GM12878 (cell line): ENCODE results near the gene CFAP45. TPM values are rescaled to one million over a fixed set of nuclear protein-coding genes. Genes with fewer than 3 reads are reported as not detected.

Source experiments
- ATAC-seq: fragments of 200-7000 bp; cut with Tn5 transposase; 3 replicates; pipeline ENCODE4 v1.9.1; 2020; ENCODE audit warnings: mild to moderate bottlenecking, moderate library complexity
- BruUV-seq: library from RNA; stranded (reverse); fragments of 400-500 nt; replicated peaks from 2 replicates; lab custom pipeline; 2021; lab: Mats Ljungman, UMichigan
- CTCF ChIA-PET: fragments of 300-600 bp; sonication (Branson Sonifier 250); formaldehyde crosslinking; extraction: SDS; loops from one replicate; lab custom pipeline; 2021; ENCODE audit warnings: inconsistent platforms; lab: Yijun Ruan, JAX
- POLR2A ChIA-PET: fragments of 350-600 bp; formaldehyde crosslinking; extraction: SDS; loops from one replicate; lab custom pipeline; 2021; ENCODE audit warnings: inconsistent platforms; lab: Charles Lee
- RAD21 ChIA-PET: fragments of 300-600 bp; sonication (Branson Sonifier 250); formaldehyde crosslinking; loops from one replicate; lab custom pipeline; 2023; ENCODE audit warnings: antibody characterized with exemption; ENCODE audit not compliant: unreplicated experiment; lab: Charles Lee
- SMC1A ChIA-PET: fragments of 300-600 bp; sonication (Branson Sonifier 250); formaldehyde crosslinking; loops from one replicate; lab custom pipeline; 2023; ENCODE audit not compliant: unreplicated experiment, uncharacterized antibody; lab: Charles Lee
- DNase-seq: peaks from one replicate; pipeline ENCODE4 v3.0.0-alpha.2; 2011; ENCODE audit warnings: low read depth, low spot score
- FAIRE-seq: peaks from 3 replicates; lab custom pipeline; 2011; peaks lifted over from hg19 to GRCh38; lab: Jason Lieb, UNC
- H2AFZ ChIP-seq: 2 replicates; pipeline ENCODE4 v1.6.0; 2011; ENCODE audit warnings: low read depth, low read length, control low read depth; ENCODE audit not compliant: control insufficient read depth
- H3K27ac ChIP-seq: 2 replicates; pipeline ENCODE4 v1.5.1; 2011; ENCODE audit warnings: control low read depth; ENCODE audit not compliant: control insufficient read depth, insufficient read depth
- H3K27me3 ChIP-seq, 2 experiments: replicated peaks in 1 of 2; 2 replicates each; pipeline versions ENCODE4 v1.6.0 to v1.6.1; 2011; ENCODE audit warnings: low read length in 1 of 2; ENCODE audit not compliant: control insufficient read depth in 2 of 2, insufficient read depth in 2 of 2
- H3K36me3 ChIP-seq, 2 experiments: 2 replicates each; pipeline ENCODE4 v1.5.1; 2011; ENCODE audit warnings: low read length in 1 of 2; ENCODE audit not compliant: control insufficient read depth in 2 of 2, insufficient read depth in 2 of 2
- H3K4me1 ChIP-seq: 2 replicates; pipeline ENCODE4 v1.6.1; 2011; ENCODE audit warnings: mild to moderate bottlenecking, low read length, moderate library complexity, mixed read lengths; ENCODE audit not compliant: control insufficient read depth, insufficient read depth
- H3K4me2 ChIP-seq: 2 replicates; pipeline ENCODE4 v1.6.0; 2011; ENCODE audit warnings: control low read depth; ENCODE audit not compliant: control insufficient read depth, insufficient read depth
- H3K4me3 ChIP-seq: fragments of 200-600 bp; sonication (generic); 2 replicates; pipeline ENCODE4 v1.5.1; 2016
- H3K79me2 ChIP-seq: 2 replicates; pipeline ENCODE4 v1.6.0; 2011; ENCODE audit warnings: low read length; ENCODE audit not compliant: control insufficient read depth, insufficient read depth
- H3K9ac ChIP-seq: 2 replicates; pipeline ENCODE4 v1.8.0; 2011; ENCODE audit warnings: low read length, control low read depth, mixed read lengths; ENCODE audit not compliant: control insufficient read depth, insufficient read depth
- H3K9me3 ChIP-seq: replicated peaks from 3 replicates; pipeline ENCODE4 v1.5.1; 2011; ENCODE audit warnings: mild to moderate bottlenecking, low read length; ENCODE audit not compliant: control insufficient read depth, insufficient read depth
- H4K20me1 ChIP-seq: 2 replicates; pipeline ENCODE4 v1.6.0; 2011; ENCODE audit not compliant: control insufficient read depth, insufficient read depth
- GABPA ChIP-seq: IDR thresholded peaks from 2 replicates; pipeline ENCODE4 v1.6.1; 2014; ENCODE audit warnings: antibody characterized with exemption, low read depth, mild to moderate bottlenecking, inconsistent platforms
- GATAD2B ChIP-seq: fragments of 450-650 bp; conservative IDR thresholded peaks from 2 replicates; pipeline ENCODE4 v1.6.1; 2017; ENCODE audit warnings: low read depth, mild to moderate bottlenecking, moderate library complexity
- HDAC6 ChIP-seq: fragments of 200-600 bp; sonication (generic); IDR thresholded peaks from one replicate; pipeline ENCODE4 v1.8.0; 2017; ENCODE audit warnings: antibody characterized with exemption; ENCODE audit not compliant: unreplicated experiment
- PML ChIP-seq: IDR thresholded peaks from 2 replicates; pipeline ENCODE4 v1.6.1; 2012; ENCODE audit warnings: low read length, inconsistent platforms
- TCF12 ChIP-seq: IDR thresholded peaks from 2 replicates; pipeline ENCODE4 v1.6.1; 2011; ENCODE audit warnings: low read depth, mild to moderate bottlenecking, low read length
- ZNF217 ChIP-seq: fragments of 450-650 bp; IDR thresholded peaks from 2 replicates; pipeline ENCODE4 v1.6.1; 2017; ENCODE audit warnings: antibody characterized with exemption, mild to moderate bottlenecking
- ZNF274 ChIP-seq: IDR thresholded peaks from one replicate; pipeline ENCODE4 v1.8.0; 2011; ENCODE audit not compliant: insufficient read length, insufficient read depth
- WGBS: methylation state at CpG from one replicate; pipeline ENCODE4 v1.1.6; 2016; ENCODE audit warnings: low lambda C conversion rate; ENCODE audit not compliant: insufficient replicate concordance, insufficient coverage; ENCODE audit errors: missing lambda C conversion rate; 5-methylcytosine and 5-hydroxymethylcytosine counted together
- in situ Hi-C: fragments of 300-500 bp; cut with MboI; formaldehyde crosslinking; loops from 9 replicates; pipeline ENCODE4 v1.14.3; 2018; ENCODE audit warnings: mixed read lengths
- intact Hi-C: fragments of 100-400 bp; cut with micrococcal nuclease; formaldehyde crosslinking; loops from one replicate; pipeline ENCODE4 v1.14.2; 2022; ENCODE audit not compliant: unreplicated experiment
- polyA plus RNA-seq, 11 experiments: library from polyadenylated mRNA; depleted of rRNA in 4 of 11; unstranded in 6 of 11; stranded (reverse) in 5 of 11; fragments of >200 nt; fragmentation: Nextera tagmentation in 4 of 11; fragmentation: Illumina TruSeq in 1 of 11; extraction: Ambion mirVana in 4 of 11; extraction: Trizol in 1 of 11; gene quantifications; 1 replicate in 1 of 11; 2 replicates in 10 of 11; pipeline versions ENCODE4 v1.2.1 to v1.2.3, GENCODE V29; 2011 to 2016; ENCODE audit warnings: inconsistent platforms in 2 of 11, missing spikeins in 2 of 11, low read depth in 1 of 11
- total RNA-seq, 4 experiments: library from RNA; depleted of rRNA in 3 of 4; stranded (reverse); fragments of >200 nt in 3 of 4; fragmentation: Illumina TruSeq in 1 of 4; extraction: Trizol in 1 of 4; gene quantifications; 2 replicates each; pipeline versions ENCODE4 v1.2.1 to v1.2.3, GENCODE V29; 2013 to 2021
- TF ChIP-seq, protein P1 (sequence below): fragments of 450-650 bp; IDR thresholded peaks from 2 replicates; pipeline ENCODE4 v1.6.1; 2017; ENCODE audit warnings: mild to moderate bottlenecking, moderate library complexity
- TF ChIP-seq, protein P2 (sequence below): IDR thresholded peaks from 2 replicates; pipeline ENCODE4 v1.6.1; 2012; ENCODE audit warnings: low read depth, low read length, improper control_type of control experiment

The CFAP45 gene
- total and polyA plus RNA-seq, 10 of the 15 experiments (the other 5 are each of a cell fraction or from before 2014, with no cell fraction given) = 0.43 to 0.91 (median 0.67) TPM

DNA sequence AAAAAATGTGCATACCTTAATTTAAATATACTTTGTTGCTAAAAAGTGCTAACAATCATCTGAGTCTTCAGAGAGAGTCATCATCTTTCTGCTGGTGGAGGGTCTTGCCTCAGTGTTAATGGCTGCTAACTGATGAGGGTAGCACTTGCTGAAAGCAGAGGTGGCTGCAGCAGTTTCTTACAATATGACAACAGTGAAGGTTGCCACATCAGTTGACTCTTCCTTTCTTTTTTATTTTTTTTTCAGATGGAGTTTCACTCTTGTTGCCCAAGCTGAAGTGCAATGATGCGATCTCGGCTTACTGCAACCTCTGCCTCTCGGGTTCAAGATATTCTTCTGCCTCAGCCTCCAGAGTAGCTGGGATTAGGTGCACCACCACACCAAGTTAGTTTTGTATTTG is 2.6 kb upstream of the CFAP45 start:
- in situ Hi-C loops = no loop called here
- H2AFZ ChIP-seq = no peak overlapping the region
- TF ChIP-seq ZNF217 (no peak), GABPA (no peak)
- TF ChIP-seq, all 136 proteins: peak for 0
- intact Hi-C loops = no loop called here
- ChIA-PET POLR2A (interaction anchor here (0.7 kb wide), 1 partner anchor 49 kb away, joined by 4 read pairs; no protein-coding TSS in a partner anchor), RAD21 (no interaction called here), CTCF (interaction anchor here (2.3 to 8.9 kb wide), 2 partner anchors 11 to 103 kb away, joined by 9 to 68 read pairs; no protein-coding TSS in a partner anchor), SMC1A (no interaction called here)
- Histone ChIP-seq H3K27ac (no peak overlapping the region), H3K27me3 (no peaks in the 10 kb centered on the region), H3K4me2 (no peak overlapping the region), H3K36me3 (no peaks in the 10 kb centered on the region), H3K9ac (no peak overlapping the region), H3K9me3 (no peaks in the 10 kb centered on the region; the same call in 2 of the 3 replicates), H3K79me2 (no peaks in the 10 kb centered on the region), H4K20me1 (no peaks in the 10 kb centered on the region), H3K4me3 (no peak overlapping the region), H3K4me1 (no peaks in the 10 kb centered on the region)
- BruUV-seq = no TSS peak
- ATAC-seq (no peak), FAIRE-seq (no peak), DNase-seq (no peak)
- 77% methylated on average over 3 of the region's 3 CpGs for WGBS

DNA sequence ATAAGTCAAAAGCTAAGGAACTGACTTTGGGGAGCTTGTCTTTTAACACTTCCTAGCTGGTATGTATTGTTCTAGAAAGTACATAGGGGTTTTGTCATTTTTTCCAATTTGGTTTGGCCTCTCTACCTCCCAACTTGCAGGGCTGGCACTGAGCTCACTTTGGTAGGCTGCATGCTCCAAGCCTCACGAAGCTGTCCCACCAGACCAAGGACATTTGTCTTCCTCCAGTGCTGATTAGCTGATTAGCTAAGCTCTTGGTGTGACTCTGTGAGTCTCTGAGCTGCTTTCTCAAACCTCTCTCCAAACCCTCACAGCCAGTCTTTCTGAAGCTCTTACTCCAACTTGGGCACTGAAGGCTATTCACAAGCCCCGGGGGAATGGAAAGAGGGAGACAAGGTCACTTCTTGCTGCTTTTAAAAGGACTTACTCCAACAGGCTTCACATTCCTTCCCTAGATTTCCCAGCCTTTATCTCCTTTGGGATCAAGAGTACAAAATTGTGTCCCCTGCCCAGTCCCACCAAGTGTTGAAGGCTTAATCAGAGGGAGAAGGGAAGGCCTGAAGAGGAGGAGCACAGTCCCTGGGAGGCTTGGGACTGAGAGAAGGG is 893 bp upstream of the CFAP45 start:
- in situ Hi-C loops = no loop called here
- FAIRE-seq = no peak
- no peak for TF ChIP-seq PML
- no peak for TF ChIP-seq GATAD2B
- no peak for TF ChIP-seq TCF12
- TF ChIP-seq HDAC6 = no peak
- TF ChIP-seq ZNF274 = no peak
- TF ChIP-seq, protein P1, sequence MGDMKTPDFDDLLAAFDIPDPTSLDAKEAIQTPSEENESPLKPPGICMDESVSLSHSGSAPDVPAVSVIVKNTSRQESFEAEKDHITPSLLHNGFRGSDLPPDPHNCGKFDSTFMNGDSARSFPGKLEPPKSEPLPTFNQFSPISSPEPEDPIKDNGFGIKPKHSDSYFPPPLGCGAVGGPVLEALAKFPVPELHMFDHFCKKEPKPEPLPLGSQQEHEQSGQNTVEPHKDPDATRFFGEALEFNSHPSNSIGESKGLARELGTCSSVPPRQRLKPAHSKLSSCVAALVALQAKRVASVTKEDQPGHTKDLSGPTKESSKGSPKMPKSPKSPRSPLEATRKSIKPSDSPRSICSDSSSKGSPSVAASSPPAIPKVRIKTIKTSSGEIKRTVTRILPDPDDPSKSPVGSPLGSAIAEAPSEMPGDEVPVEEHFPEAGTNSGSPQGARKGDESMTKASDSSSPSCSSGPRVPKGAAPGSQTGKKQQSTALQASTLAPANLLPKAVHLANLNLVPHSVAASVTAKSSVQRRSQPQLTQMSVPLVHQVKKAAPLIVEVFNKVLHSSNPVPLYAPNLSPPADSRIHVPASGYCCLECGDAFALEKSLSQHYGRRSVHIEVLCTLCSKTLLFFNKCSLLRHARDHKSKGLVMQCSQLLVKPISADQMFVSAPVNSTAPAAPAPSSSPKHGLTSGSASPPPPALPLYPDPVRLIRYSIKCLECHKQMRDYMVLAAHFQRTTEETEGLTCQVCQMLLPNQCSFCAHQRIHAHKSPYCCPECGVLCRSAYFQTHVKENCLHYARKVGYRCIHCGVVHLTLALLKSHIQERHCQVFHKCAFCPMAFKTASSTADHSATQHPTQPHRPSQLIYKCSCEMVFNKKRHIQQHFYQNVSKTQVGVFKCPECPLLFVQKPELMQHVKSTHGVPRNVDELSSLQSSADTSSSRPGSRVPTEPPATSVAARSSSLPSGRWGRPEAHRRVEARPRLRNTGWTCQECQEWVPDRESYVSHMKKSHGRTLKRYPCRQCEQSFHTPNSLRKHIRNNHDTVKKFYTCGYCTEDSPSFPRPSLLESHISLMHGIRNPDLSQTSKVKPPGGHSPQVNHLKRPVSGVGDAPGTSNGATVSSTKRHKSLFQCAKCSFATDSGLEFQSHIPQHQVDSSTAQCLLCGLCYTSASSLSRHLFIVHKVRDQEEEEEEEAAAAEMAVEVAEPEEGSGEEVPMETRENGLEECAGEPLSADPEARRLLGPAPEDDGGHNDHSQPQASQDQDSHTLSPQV = no peak
- TF ChIP-seq, protein P2, sequence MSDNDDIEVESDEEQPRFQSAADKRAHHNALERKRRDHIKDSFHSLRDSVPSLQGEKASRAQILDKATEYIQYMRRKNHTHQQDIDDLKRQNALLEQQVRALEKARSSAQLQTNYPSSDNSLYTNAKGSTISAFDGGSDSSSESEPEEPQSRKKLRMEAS = no peak

More for the DNA sequence above, 893 bp upstream of the CFAP45 start:
- no peak overlapping the region for H2AFZ ChIP-seq
- 83% methylated on average over 2 of the region's 2 CpGs for WGBS
- no peaks in the 10 kb centered on the region for H4K20me1 ChIP-seq
- no peaks in the 10 kb centered on the region for H3K36me3 ChIP-seq
- no peak for ATAC-seq
- RAD21 ChIA-PET = interaction anchor here (1.0 to 1.6 kb wide), 2 partner anchors 11 to 23 kb away, joined by 3 to 6 read pairs; no protein-coding TSS in a partner anchor
- H3K27me3 ChIP-seq = no peaks in the 10 kb centered on the region
- BruUV-seq = no TSS peak
- no peaks in the 10 kb centered on the region; the same call in 2 of the 3 replicates for H3K9me3 ChIP-seq
- no peaks in the 10 kb centered on the region for H3K79me2 ChIP-seq
- intact Hi-C loops = no loop called here
- SMC1A ChIA-PET = interaction anchor here (0.8 to 1.9 kb wide), 6 partner anchors 8 to 107 kb away, joined by 3 to 7 read pairs (median 4); no protein-coding TSS in a partner anchor
- H3K4me2 ChIP-seq = no peak overlapping the region
- no peak overlapping the region for H3K9ac ChIP-seq
- H3K4me3 ChIP-seq = no peak overlapping the region
- H3K27ac ChIP-seq = no peak overlapping the region
- no peaks in the 10 kb centered on the region for H3K4me1 ChIP-seq
- POLR2A ChIA-PET = interaction anchor here (1.1 kb wide), 1 partner anchor 11 kb away, joined by 3 read pairs; no protein-coding TSS in a partner anchor
- DNase-seq = no peak
- CTCF ChIA-PET = interaction anchor here (0.6 to 8.9 kb wide), 6 partner anchors 9 to 107 kb away, joined by 3 to 68 read pairs (median 4); no protein-coding TSS in a partner anchor
